Measurements from ENCODE around the gene MCEE. TPM values are rescaled to one million over a fixed set of nuclear protein-coding genes. Genes with fewer than 3 reads are reported as not detected.

Gene MCEE
- total and polyA plus RNA-seq, 2 donors (not counting 3 experiments of a cell fraction or from before 2014, with no cell fraction given) = 4.0 to 9.9 TPM

GRCh38 chr2:71154279-71154678 lies 24.2 kb upstream of the MCEE start:
- peaks cover 0 to 7% of the 10 kb centered on the region in 2 experiments for H3K27me3 ChIP-seq (ENCODE audit: control insufficient read depth in 2 of 2, insufficient read depth in 2 of 2, low read length in 2 of 2)
- H3K79me2 ChIP-seq (ENCODE audit: control insufficient read depth, insufficient read depth, low read length) = no peaks in the 10 kb centered on the region
- no peak overlapping the region for H3K27ac ChIP-seq (ENCODE audit: insufficient read depth, low read depth, low read length)
- no peak for TF ChIP-seq JUN (IDR thresholded peaks at IDR 0.05; ENCODE audit: borderline replicate concordance, insufficient read depth, insufficient read length, low read depth)
- TF ChIP-seq, protein P1, sequence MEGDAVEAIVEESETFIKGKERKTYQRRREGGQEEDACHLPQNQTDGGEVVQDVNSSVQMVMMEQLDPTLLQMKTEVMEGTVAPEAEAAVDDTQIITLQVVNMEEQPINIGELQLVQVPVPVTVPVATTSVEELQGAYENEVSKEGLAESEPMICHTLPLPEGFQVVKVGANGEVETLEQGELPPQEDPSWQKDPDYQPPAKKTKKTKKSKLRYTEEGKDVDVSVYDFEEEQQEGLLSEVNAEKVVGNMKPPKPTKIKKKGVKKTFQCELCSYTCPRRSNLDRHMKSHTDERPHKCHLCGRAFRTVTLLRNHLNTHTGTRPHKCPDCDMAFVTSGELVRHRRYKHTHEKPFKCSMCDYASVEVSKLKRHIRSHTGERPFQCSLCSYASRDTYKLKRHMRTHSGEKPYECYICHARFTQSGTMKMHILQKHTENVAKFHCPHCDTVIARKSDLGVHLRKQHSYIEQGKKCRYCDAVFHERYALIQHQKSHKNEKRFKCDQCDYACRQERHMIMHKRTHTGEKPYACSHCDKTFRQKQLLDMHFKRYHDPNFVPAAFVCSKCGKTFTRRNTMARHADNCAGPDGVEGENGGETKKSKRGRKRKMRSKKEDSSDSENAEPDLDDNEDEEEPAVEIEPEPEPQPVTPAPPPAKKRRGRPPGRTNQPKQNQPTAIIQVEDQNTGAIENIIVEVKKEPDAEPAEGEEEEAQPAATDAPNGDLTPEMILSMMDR (IDR thresholded peaks at IDR 0.05; ENCODE audit: extremely low read depth in 1 of 2, insufficient read depth in 1 of 2, low read depth in 1 of 2, low read length in 2 of 2) = no peak
- TF ChIP-seq POLR2AphosphoS5 (IDR thresholded peaks at IDR 0.05; ENCODE audit: insufficient read depth, low read depth, low read length) = no peak
- no peak for TF ChIP-seq MYC (IDR thresholded peaks at IDR 0.05; ENCODE audit: low read depth, low read length)
- no peak for TF ChIP-seq FOS (IDR thresholded peaks at IDR 0.05; ENCODE audit: borderline replicate concordance, insufficient read depth, low read length)
- TF ChIP-seq POLR2A (IDR thresholded peaks at IDR 0.05; ENCODE audit: low read depth, low read length) = no peak
- no peak for TF ChIP-seq GATA2 (IDR thresholded peaks at IDR 0.05; ENCODE audit: insufficient read depth, insufficient read length, low read depth, low read length)
- TF ChIP-seq EZH2 (IDR thresholded peaks at IDR 0.05; ENCODE audit: borderline replicate concordance, low read depth, low read length, severe bottlenecking) = no peak
- TF ChIP-seq, protein P2, sequence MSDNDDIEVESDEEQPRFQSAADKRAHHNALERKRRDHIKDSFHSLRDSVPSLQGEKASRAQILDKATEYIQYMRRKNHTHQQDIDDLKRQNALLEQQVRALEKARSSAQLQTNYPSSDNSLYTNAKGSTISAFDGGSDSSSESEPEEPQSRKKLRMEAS (IDR thresholded peaks at IDR 0.05; ENCODE audit: insufficient read depth, insufficient read length) = no peak
- ChIA-PET POLR2A (no interaction called here), CTCF (interaction anchor here (0.7 to 2.1 kb wide), 4 partner anchors 15 to 188 kb away, joined by 3 to 24 read pairs (median 3); no protein-coding TSS in a partner anchor)
- no peak for FAIRE-seq
- no peaks in the 10 kb centered on the region for H3K9me1 ChIP-seq (replicated peaks; ENCODE audit: control insufficient read depth, extremely low read depth, insufficient read depth, low read length)
- no peaks in the 10 kb centered on the region for H3K4me1 ChIP-seq (ENCODE audit: control insufficient read depth, extremely low read depth, insufficient read depth, low read length)
- H3K4me2 ChIP-seq (ENCODE audit: insufficient read depth, low read length) = no peak overlapping the region
- intact Hi-C loops (cut with micrococcal nuclease) (no loop called here), dilution Hi-C loops (cut with MboI; ENCODE audit: extremely low pct_ligation_motif_present, low sequenced_read_pairs) (no loop called here)
- no peak overlapping the region for H3K9ac ChIP-seq (replicated peaks; ENCODE audit: extremely low read depth, insufficient read depth, low read length)
- H3K36me3 ChIP-seq (ENCODE audit: control insufficient read depth in 2 of 2, extremely low read depth in 1 of 2, insufficient read depth in 2 of 2, low read length in 2 of 2) = peaks cover 2 to 5% of the 10 kb centered on the region in 2 experiments
- no peak overlapping the region for H3K4me3 ChIP-seq (replicated peaks in 1 of 3; ENCODE audit: insufficient read depth in 1 of 3, low read depth in 1 of 3, low read length in 3 of 3)
- no peaks in the 10 kb centered on the region for H4K20me1 ChIP-seq (replicated peaks; ENCODE audit: control insufficient read depth, extremely low read depth, insufficient read depth, low read length)
- no peaks in the 10 kb centered on the region for H3K9me3 ChIP-seq (replicated peaks; ENCODE audit: control insufficient read depth, insufficient read depth, low read length)
- H2AFZ ChIP-seq (ENCODE audit: low read depth, low read length) = no peak overlapping the region
- no peak for DNase-seq (ENCODE audit: low read depth, low spot score)
- BruUV-seq (replicated peaks) = no TSS peak
